Lung microvascular endothelial cell (primary cell): ENCODE measurements around the gene DPP3. TPM values are rescaled to one million over a fixed set of nuclear protein-coding genes. Genes with fewer than 3 reads are reported as not detected.

Experiments used
- DNase-seq, 2 donors: peaks; one replicate each; pipeline versions ENCODE4 v3.0.0 to v3.0.0-alpha.2; 2010; ENCODE audit warnings: low read depth in 2 of 2
- total RNA-seq: library from RNA; depleted of rRNA; stranded (reverse); fragments of >200 nt; gene quantifications from 2 replicates; pipeline ENCODE4 v1.2.1, GENCODE V29; 2014

The DPP3 gene
- total RNA-seq, 1 donor from 2014 or later = 46.4 TPM

DNA sequence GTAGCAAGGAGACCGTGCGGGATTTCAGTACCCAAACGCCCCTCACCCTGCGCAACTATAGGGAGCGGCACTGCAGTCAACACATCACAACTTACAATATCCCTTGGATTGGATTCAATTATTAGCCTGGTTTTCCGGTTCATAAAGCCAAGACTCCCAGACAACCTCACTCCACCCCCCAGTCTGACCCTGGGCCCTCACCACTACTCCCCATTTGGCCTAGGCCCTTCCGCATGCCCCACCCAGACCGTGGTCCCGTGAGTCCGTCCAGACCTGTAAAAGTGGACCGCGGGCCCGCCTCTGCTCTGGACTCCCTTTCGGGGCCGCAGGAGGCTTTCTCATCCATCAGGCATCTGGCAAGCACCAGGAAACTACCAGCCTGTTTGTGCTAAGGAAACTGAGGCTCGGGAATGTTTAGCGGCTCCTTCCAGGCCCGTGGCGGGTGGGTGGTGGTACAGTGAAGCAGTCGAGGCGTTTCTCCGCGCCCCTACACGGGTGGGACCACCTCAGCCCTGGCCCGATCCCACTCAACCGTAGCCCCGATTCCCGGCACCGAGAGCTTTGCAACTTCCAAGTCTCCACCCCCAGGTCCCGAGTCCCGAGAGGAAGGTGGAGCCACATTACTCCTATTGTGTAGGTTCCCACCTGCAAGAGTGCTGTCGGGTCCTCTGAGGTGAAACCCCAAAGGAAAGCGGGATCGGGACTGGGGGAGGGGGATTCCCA lies 679 bp upstream of the DPP3 start:
- peak; percentile 28 to 37 for DNase-seq

GRCh38 chr11:66484806-66485380 lies 4.7 kb downstream of the DPP3 start:
- DNase-seq = no peak

DNA sequence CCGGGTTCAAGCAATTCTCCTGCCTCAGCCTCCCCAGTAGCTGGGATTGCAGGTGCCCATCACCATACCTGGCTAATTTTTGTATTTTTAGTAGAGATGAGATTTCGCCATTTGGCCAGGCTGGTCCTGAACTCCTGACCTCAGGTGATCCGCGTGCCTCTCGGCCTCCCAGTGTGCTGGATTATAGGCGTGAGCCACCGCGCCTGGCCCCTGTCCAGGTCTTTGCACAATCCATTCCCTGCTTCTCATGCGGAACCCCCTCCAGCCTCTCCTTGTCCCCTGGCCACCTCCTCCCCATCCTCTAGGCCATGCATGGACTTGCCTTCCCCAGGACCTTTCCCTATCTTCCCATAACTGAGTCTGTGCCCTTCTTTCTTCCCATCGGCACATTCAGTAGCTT lies 8.7 kb downstream of the DPP3 start:
- no peak for DNase-seq

DNA sequence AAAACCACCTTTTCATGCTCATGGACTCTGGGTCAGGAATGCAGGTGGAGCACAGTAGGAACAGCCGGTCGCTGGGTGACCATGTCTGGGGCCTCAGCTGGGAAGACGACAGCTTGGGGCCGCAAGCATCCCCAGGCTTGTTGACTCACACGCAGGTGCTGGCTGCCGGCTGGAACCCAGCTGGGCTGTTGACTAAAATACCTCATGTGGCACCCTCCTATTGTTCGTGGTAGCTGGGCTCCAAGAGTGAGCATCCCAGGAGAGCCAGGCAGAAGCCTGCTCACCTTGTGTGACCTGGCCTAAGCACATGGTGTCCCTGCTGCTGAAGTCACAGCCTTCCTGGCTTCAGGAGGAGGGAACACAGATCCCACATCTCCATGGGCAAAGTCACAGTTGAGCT lies 9.4 kb downstream of the DPP3 start:
- no peak for DNase-seq

- no peak for DNase-seq
Observed at GRCh38 chr11:66491315-66491935, 11.2 kb downstream of the DPP3 start.

DNA sequence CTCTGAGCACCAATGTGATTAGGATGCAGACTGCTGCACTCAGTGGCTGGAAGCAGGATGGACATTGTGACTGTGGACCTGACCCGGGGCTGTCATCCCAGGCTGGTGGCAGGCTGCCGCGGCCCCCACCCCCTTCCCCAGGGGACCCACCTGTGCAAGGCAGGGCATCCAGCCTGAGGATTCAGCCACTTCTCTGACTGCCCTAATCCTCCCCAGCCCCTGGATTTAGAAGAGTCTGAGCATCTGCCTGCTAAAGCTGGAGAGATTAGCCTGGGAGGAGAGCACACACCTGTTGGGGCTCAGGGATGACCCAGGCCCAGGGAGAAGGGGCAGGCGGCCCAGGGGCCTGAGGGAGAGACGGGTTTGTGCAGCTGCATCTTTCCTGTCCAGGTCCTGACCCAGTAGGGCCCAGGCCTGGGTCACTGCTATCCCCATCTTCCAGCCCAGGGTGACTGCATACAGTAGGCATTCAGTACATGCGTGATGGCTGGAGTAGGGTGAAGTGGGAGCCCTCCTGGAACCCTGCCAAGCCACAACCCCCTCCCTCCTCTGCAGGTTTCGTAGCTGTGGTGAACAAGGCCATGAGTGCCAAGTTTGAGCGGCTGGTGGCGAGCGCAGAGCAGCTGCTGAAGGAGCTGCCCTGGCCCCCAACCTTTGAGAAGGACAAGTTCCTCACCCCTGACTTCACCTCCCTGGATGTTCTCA lies 12.1 kb downstream of the DPP3 start:
- no peak for DNase-seq

GRCh38 chr11:66493130-66493529 lies 12.9 kb downstream of the DPP3 start:
- DNase-seq = no peak

DNA sequence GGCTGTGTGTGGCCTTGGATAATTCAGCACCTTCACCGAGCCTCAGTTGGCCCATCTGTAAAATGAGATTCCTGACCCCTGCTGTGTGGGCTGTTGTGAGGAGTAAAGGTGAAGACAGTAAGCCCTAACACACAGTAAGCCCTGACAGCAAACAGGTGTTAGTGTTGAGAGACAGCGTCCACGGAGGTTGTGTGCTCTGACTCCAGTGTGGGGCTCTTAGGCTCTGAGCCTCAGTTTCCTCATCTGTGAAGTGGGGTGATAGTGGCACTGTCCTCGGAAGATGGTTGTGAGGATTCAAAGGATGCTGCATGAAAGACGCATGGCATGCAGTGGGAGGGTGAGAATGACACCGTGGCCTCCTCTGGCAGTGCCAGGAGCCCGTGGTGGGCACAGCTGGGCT lies 14.2 kb downstream of the DPP3 start:
- no peak for DNase-seq

DNA sequence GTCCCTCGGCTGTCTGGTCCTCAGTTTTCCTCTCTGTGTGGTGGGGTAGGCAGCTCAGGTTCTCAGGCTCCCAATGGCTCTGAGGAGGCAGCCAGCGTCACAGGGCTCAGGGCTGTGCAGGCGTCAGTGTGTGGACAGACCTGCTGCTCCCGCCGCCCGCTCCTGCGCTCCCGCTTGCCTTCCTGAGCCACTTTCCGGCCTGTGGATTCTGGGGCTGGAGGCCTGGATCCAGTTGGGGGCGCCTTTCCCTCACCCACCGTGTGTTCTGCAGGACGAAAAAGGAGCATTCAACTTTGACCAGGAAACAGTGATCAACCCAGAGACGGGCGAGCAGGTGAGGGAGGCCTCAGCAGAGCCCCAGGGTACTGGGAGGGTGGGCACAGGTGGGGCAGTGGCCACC lies 14.7 kb downstream of the DPP3 start:
- no peak for DNase-seq

- DNase-seq = no peak
Observed at GRCh38 chr11:66495401-66495854, 15.2 kb downstream of the DPP3 start.

DNA sequence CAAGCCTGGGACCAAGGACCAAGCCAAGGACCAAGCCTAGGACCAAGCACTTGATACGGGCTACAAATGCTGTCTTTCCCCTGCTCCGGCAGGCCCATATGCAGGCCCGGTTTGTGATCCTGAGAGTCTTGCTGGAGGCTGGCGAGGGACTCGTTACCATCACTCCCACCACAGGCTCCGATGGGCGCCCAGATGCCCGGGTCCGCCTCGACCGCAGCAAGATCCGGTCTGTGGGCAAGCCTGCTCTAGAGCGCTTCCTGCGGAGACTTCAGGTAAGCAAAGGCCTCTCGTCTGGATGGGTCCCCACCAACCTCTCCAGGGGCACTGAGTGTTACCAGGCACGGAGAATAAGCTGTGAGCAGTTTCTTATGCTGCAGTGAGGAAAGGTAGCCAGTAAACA lies 17.0 kb downstream of the DPP3 start:
- no peak for DNase-seq

DNA sequence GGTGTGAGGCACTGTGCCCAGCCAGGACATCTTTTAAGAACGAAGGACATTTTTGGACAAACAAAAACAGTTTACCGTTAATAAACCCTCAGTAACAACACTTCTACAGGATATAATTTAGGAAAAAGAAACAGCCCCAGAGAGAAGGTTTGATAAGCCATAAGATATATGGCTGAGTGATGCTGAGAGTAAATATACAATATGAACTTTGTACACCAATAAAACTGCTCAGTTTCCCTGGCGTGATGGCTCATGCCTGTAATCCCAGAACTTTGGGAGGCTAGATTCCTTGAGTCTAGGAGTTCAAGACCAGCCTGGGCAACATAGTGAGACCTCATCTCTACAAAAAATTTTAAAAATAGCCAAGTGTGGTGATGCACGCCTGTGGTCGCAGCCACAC lies 18.3 kb downstream of the DPP3 start:
- no peak for DNase-seq

- DNase-seq = no peak
Observed at GRCh38 chr11:66505276-66505816, 25.1 kb downstream of the DPP3 start.

GRCh38 chr11:66509131-66509561 lies 28.9 kb downstream of the DPP3 start:
- DNase-seq = no peak

- DNase-seq = peak; percentile 78 to 84
Observed at GRCh38 chr11:66510271-66510989, 30.2 kb downstream of the DPP3 start, which contains the start of gene BBS1. BBS1 (plus strand) TSS chr11:66510635; CDS start chr11:66510660, 25 bp downstream.

GRCh38 chr11:66510990-66511339 lies 30.7 kb downstream of the DPP3 start:
- DNase-seq = no peak

- DNase-seq = no peak
Observed at GRCh38 chr11:66523611-66524010, 43.4 kb downstream of the DPP3 start.

DNA sequence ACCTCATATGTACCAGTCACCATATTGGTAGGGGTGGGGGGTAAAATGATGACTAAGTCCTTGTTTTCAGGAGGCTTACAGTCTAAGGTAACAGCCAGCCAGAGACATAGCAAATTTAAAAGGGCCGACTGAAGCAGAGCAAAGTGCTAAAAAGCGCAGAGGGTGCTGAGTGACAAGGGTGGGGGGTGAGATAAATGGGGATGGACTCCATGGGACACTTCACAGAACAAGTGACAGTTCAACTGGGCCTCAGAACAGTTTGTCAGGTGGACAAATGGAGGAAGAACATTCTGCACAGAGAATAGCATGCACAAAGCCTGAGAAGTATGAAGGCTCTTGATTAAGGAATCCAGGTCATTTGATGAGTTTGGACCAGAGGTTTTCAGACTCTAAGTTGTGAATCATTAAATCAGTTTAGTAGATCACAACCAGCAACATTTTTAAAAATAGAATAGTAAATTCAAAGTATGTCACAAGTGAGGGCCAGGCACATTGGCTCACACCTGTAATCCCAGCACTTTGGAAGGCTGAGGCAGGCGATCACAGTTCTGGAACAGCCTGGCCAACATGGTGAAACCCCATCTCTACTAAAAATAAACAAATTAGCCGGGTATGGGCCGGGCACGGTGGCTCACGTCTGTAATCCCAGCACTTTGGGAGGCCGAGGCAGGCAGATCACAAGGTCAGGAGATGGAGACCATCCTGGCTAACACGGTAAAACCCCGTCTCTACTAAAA lies 44.2 kb downstream of the DPP3 start:
- DNase-seq = no peak

GRCh38 chr11:66529069-66529468 lies 48.8 kb downstream of the DPP3 start:
- DNase-seq = no peak

DNA sequence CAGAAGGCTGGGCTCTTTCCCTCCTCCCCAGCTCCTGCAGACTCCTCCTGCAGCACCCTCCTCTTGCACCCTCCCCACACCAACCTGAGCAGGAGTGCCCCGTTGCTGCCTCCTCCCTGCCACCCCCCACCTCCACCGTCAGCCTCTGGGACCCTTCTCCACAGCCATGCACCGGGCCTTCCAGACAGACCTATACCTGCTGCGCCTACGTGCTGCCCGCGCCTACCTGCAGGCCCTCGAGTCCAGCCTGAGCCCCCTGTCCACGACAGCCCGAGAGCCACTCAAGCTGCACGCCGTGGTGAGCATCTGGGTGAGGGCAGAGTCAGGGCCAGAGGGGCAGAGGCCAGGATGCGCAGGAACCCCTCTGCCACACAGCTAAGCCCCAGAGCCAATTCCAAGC lies 49.4 kb downstream of the DPP3 start:
- no peak for DNase-seq
